Testis (tissue), 2 donors: ENCODE results near the gene OPN1MW3.

ENCODE experiments used
- POLR2A ChIP-seq: fragments of 450-650 bp; IDR thresholded peaks from one replicate; pipeline ENCODE4 v1.6.1; 2017; ENCODE audit warnings: antibody characterized with exemption, mild to moderate bottlenecking, moderate library complexity
- TF ChIP-seq, protein P1 (sequence below), 3 experiments: fragments of 450-650 bp in 2 of 3; fragments of 200-600 bp in 1 of 3; sonication (generic) in 1 of 3; IDR thresholded peaks; one replicate each; pipeline ENCODE4 v1.5.1; 2016 to 2019; ENCODE audit warnings: antibody characterized with exemption in 3 of 3, mild to moderate bottlenecking in 2 of 3, moderate library complexity in 1 of 3

DNA sequence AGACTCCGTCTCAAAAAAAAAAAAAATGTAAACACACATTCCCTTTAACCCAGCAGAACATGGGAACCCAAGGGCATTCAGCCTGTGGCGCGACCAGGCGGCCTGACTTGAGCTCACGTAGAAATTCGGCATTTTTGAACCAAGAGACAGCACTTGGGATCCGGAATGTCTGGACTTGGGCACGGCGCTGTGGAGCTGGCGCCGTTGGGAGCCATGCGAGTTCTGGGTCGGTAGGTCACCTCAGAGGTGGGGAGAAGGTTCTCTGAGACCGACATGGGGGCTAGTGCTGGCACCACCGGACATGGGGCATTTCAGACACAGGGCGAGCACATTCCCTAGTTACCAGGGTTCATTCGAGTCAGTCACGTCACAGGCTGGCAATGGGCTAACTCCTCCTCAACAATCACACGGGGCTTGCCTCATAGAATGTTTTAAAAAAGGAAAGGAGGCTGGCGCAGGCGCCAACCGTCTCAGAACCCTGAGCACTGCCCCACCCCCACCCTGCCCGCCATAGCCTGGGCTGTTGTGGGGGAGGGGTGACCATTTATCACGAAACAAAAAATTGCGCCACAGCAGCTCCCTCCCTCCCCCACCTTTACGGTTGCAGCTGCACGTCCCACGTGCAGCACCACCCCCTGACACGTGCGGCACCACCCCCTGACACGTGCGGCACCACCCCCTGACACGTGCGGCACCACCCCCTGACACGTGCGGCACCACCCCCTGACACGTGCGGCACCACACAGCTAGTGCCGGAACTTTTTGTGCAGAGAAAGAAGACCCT lies 37.6 kb downstream of the OPN1MW3 start, which contains the start of gene TEX28:
- TF ChIP-seq POLR2A, result no peak
- TF ChIP-seq, protein P1, sequence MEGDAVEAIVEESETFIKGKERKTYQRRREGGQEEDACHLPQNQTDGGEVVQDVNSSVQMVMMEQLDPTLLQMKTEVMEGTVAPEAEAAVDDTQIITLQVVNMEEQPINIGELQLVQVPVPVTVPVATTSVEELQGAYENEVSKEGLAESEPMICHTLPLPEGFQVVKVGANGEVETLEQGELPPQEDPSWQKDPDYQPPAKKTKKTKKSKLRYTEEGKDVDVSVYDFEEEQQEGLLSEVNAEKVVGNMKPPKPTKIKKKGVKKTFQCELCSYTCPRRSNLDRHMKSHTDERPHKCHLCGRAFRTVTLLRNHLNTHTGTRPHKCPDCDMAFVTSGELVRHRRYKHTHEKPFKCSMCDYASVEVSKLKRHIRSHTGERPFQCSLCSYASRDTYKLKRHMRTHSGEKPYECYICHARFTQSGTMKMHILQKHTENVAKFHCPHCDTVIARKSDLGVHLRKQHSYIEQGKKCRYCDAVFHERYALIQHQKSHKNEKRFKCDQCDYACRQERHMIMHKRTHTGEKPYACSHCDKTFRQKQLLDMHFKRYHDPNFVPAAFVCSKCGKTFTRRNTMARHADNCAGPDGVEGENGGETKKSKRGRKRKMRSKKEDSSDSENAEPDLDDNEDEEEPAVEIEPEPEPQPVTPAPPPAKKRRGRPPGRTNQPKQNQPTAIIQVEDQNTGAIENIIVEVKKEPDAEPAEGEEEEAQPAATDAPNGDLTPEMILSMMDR (IDR thresholded peaks at IDR 0.05), result no peak
